Measurements from ENCODE around the gene ZNF644. TPM values are rescaled to one million over a fixed set of nuclear protein-coding genes. Genes with fewer than 3 reads are reported as not detected.

ZNF644 gene
- total RNA-seq, 1 donor from 2014 or later: 177 TPM

- H3K4me2 ChIP-seq: no peak overlapping the region
- Mint-ChIP-seq H3K4me3 (no peak overlapping the region), H3K27me3 (ENCODE audit: insufficient read depth, low read depth) (peaks cover 2% of the 10 kb centered on the region), H3K9me3 (peaks cover 84% of the 10 kb centered on the region), H3K4me1 (no peaks in the 10 kb centered on the region), H3K36me3 (peaks cover 77% of the 10 kb centered on the region), H3K27ac (no peak overlapping the region)
- H3F3A ChIP-seq (ENCODE audit: low read depth): no peaks in the 10 kb centered on the region
- no peak overlapping the region for H3K9ac ChIP-seq
- no peak for DNase-seq (ENCODE audit: low spot score)
- peaks cover 20% of the 10 kb centered on the region for H3K9me3 ChIP-seq (ENCODE audit: low read depth)
- no peak overlapping the region for H3K27ac ChIP-seq
- no peak for TF ChIP-seq CTCF (IDR thresholded peaks at IDR 0.05)
- TF ChIP-seq EZH2 (IDR thresholded peaks at IDR 0.05): no peak
- TF ChIP-seq EZH2phosphoT487 (IDR thresholded peaks at IDR 0.05): no peak
- H3K4me3 ChIP-seq: no peak overlapping the region
- H3K27me3 ChIP-seq: no peaks in the 10 kb centered on the region
- peaks cover 23% of the 10 kb centered on the region for H3K36me3 ChIP-seq
- H3K4me1 ChIP-seq: no peaks in the 10 kb centered on the region
- peaks cover 16% of the 10 kb centered on the region for H4K20me1 ChIP-seq (ENCODE audit: low read depth)
- H2AFZ ChIP-seq (replicated peaks): no peak overlapping the region
- peaks cover 100% of the 10 kb centered on the region for H3K79me2 ChIP-seq (ENCODE audit: low read depth)
Observed at GRCh38 chr1:90989302-90989701, 32.5 kb downstream of the ZNF644 start.

GRCh38 chr1:90987841-90988240, 34.0 kb downstream of the ZNF644 start:
- Mint-ChIP-seq H3K4me3 (no peak overlapping the region), H3K4me1 (no peaks in the 10 kb centered on the region), H3K27me3 (ENCODE audit: insufficient read depth, low read depth) (peaks cover 2% of the 10 kb centered on the region), H3K36me3 (peaks cover 77% of the 10 kb centered on the region), H3K27ac (no peak overlapping the region), H3K9me3 (peaks cover 81% of the 10 kb centered on the region)
- Histone ChIP-seq H3K4me2 (no peak overlapping the region), H4K20me1 (ENCODE audit: low read depth) (peaks cover 29% of the 10 kb centered on the region), H3K79me2 (ENCODE audit: low read depth) (peaks cover 100% of the 10 kb centered on the region), H3K4me3 (no peak overlapping the region), H2AFZ (replicated peaks) (no peak overlapping the region), H3K27ac (no peak overlapping the region), H3F3A (ENCODE audit: low read depth) (no peaks in the 10 kb centered on the region), H3K27me3 (no peaks in the 10 kb centered on the region), H3K36me3 (peaks cover 23% of the 10 kb centered on the region), H3K9ac (no peak overlapping the region), H3K9me3 (ENCODE audit: low read depth) (peaks cover 20% of the 10 kb centered on the region), H3K4me1 (no peaks in the 10 kb centered on the region)
- no peak for TF ChIP-seq CTCF (IDR thresholded peaks at IDR 0.05)
- no peak for TF ChIP-seq EZH2 (IDR thresholded peaks at IDR 0.05)
- no peak for TF ChIP-seq EZH2phosphoT487 (IDR thresholded peaks at IDR 0.05)
- no peak for DNase-seq (ENCODE audit: low spot score)

- Histone ChIP-seq H3K9me3 (ENCODE audit: low read depth) (peaks cover 20% of the 10 kb centered on the region), H3K27ac (no peak overlapping the region), H2AFZ (replicated peaks) (no peak overlapping the region), H4K20me1 (ENCODE audit: low read depth) (peaks cover 32% of the 10 kb centered on the region), H3K79me2 (ENCODE audit: low read depth) (peaks cover 100% of the 10 kb centered on the region), H3K9ac (no peak overlapping the region), H3K36me3 (peaks cover 23% of the 10 kb centered on the region), H3F3A (ENCODE audit: low read depth) (no peaks in the 10 kb centered on the region), H3K27me3 (no peaks in the 10 kb centered on the region), H3K4me3 (no peak overlapping the region), H3K4me1 (no peaks in the 10 kb centered on the region), H3K4me2 (no peak overlapping the region)
- Mint-ChIP-seq H3K9me3 (peaks cover 75% of the 10 kb centered on the region), H3K27me3 (ENCODE audit: insufficient read depth, low read depth) (peaks cover 2% of the 10 kb centered on the region), H3K36me3 (peaks cover 76% of the 10 kb centered on the region), H3K4me1 (no peaks in the 10 kb centered on the region), H3K4me3 (no peak overlapping the region), H3K27ac (no peak overlapping the region)
- TF ChIP-seq EZH2 (IDR thresholded peaks at IDR 0.05) (no peak), EZH2phosphoT487 (IDR thresholded peaks at IDR 0.05) (no peak), CTCF (IDR thresholded peaks at IDR 0.05) (no peak)
- no peak for DNase-seq (ENCODE audit: low spot score)
Observed at GRCh38 chr1:90986953-90987352, 34.9 kb downstream of the ZNF644 start.

Data from neural progenitor cell (in vitro differentiated cells).